ENCODE data around the gene CEP131.

CEP131 gene

DNA sequence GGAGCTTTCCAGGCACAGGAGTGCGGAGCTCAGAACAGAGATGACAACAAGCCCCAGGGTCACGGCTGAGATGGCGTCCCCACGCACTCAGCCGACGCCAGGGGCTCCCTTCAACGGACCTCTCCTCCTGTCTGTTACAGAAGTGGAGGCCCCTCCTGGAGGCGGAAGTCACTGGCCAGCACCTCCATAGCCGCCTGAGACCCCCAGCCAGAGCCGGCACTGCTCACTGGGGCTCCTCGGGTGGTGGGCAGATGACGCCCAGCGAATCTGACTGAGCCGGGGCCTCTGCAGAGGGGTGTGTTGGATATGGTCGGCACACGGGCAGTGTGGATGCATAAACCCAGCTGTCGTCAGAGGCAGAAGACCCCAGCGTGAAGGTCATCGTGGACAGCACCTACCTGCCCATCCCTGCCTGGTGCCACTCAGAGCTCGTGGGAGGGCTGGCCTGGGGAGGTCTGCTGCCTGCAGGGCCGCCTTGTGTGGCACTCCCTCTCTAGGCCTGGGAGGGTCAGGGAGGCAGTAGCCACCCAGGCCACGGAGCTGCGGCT lies 36.4 kb upstream of the CEP131 start:
- Histone ChIP-seq H3K27ac (ENCODE audit: low read depth, low read length) (no peak overlapping the region), H3K36me3 (ENCODE audit: insufficient read depth, low read length) (peaks cover 26% of the 10 kb centered on the region), H3K4me1 (ENCODE audit: insufficient read depth, low read length) (peaks cover 12% of the 10 kb centered on the region), H3K27me3 (ENCODE audit: control insufficient read depth in 1 of 2, insufficient read depth in 2 of 2, low read length in 2 of 2) (no peaks in the 10 kb centered on the region), H3K4me3 (ENCODE audit: low read depth in 1 of 2, low read length in 2 of 2) (no peak overlapping the region), H3K9ac (ENCODE audit: low read length) (no peak overlapping the region), H3K9me3 (ENCODE audit: low read length) (no peaks in the 10 kb centered on the region)

DNA sequence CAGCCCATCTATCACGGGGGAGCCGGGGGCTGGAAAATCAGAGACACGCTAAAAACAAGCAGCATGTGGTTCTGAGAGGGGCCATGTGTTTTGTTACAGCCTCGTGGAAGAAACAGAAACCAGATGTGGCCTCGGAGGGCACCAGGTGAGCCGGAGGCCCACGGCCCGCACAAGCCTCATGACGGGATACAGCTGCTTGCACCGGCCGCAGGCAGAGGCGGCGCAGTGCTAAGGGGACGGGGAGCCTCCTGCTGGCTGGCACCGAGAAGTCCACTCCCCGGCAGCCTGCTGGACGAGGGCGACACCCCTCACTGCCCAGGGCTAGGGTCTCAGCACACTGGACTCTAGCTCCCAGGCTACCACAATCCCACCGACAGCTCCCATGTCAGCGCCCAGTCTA lies 35.5 kb upstream of the CEP131 start:
- Histone ChIP-seq H3K27me3 (ENCODE audit: control insufficient read depth in 1 of 2, insufficient read depth in 2 of 2, low read length in 2 of 2) (no peaks in the 10 kb centered on the region), H3K4me1 (ENCODE audit: insufficient read depth, low read length) (peaks cover 12% of the 10 kb centered on the region), H3K9me3 (ENCODE audit: low read length) (no peaks in the 10 kb centered on the region), H3K36me3 (ENCODE audit: insufficient read depth, low read length) (peaks cover 18% of the 10 kb centered on the region), H3K27ac (ENCODE audit: low read depth, low read length) (no peak overlapping the region), H3K9ac (ENCODE audit: low read length) (no peak overlapping the region), H3K4me3 (ENCODE audit: low read depth in 1 of 2, low read length in 2 of 2) (no peak overlapping the region)

DNA sequence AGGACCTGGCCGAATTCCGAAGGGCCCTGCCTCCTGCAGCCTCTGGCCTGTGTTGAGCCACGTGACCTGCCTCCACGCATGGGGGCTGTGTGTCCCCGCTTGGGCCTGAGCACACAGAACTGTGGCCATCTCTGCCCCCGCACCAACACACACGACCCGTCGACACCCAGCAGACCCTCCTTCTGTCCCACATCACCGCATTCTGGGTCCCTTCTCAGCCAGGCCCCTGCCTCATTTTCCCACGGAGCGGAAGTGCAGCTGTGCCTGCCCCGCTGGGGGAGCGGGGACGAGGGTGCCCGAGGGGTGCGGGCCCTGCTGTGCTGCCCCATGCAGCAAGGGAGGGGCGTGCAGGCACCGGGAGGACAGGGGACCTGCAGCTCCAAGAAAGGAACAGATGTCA lies 34.8 kb upstream of the CEP131 start:
- Histone ChIP-seq H3K9me3 (ENCODE audit: low read length) (no peaks in the 10 kb centered on the region), H3K27ac (ENCODE audit: low read depth, low read length) (no peak overlapping the region), H3K4me3 (ENCODE audit: low read depth in 1 of 2, low read length in 2 of 2) (no peak overlapping the region), H3K27me3 (ENCODE audit: control insufficient read depth in 1 of 2, insufficient read depth in 2 of 2, low read length in 2 of 2) (no peaks in the 10 kb centered on the region), H3K36me3 (ENCODE audit: insufficient read depth, low read length) (peaks cover 21% of the 10 kb centered on the region), H3K9ac (ENCODE audit: low read length) (no peak overlapping the region), H3K4me1 (ENCODE audit: insufficient read depth, low read length) (peaks cover 12% of the 10 kb centered on the region)

DNA sequence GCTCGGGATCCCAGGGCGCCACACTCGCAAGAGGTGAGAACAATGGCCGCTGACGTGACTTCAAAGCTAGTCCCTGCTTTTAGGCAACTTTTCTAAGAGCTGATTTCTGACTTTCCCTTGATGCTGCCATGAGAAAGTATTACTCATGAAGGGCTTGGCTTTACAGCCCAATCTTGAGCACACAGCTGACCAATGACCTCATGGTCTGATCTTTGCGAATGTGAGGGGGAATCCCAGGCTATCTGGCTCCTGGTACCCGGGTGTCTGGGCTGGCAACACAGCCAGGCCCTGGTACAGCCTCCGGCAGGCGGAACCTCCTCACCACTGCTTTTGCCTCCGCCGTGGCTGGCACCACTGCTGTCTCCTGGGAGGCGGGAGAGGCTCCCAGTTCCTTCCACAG lies 33.9 kb upstream of the CEP131 start:
- peaks cover 12% of the 10 kb centered on the region for H3K4me1 ChIP-seq (ENCODE audit: insufficient read depth, low read length)
- H3K27me3 ChIP-seq (ENCODE audit: control insufficient read depth in 1 of 2, insufficient read depth in 2 of 2, low read length in 2 of 2): no peaks in the 10 kb centered on the region
- H3K4me3 ChIP-seq (ENCODE audit: low read depth in 1 of 2, low read length in 2 of 2): no peak overlapping the region
- H3K9me3 ChIP-seq (ENCODE audit: low read length): no peaks in the 10 kb centered on the region
- peaks cover 24% of the 10 kb centered on the region for H3K36me3 ChIP-seq (ENCODE audit: insufficient read depth, low read length)
- H3K27ac ChIP-seq (ENCODE audit: low read depth, low read length): no peak overlapping the region
- H3K9ac ChIP-seq (ENCODE audit: low read length): no peak overlapping the region

DNA sequence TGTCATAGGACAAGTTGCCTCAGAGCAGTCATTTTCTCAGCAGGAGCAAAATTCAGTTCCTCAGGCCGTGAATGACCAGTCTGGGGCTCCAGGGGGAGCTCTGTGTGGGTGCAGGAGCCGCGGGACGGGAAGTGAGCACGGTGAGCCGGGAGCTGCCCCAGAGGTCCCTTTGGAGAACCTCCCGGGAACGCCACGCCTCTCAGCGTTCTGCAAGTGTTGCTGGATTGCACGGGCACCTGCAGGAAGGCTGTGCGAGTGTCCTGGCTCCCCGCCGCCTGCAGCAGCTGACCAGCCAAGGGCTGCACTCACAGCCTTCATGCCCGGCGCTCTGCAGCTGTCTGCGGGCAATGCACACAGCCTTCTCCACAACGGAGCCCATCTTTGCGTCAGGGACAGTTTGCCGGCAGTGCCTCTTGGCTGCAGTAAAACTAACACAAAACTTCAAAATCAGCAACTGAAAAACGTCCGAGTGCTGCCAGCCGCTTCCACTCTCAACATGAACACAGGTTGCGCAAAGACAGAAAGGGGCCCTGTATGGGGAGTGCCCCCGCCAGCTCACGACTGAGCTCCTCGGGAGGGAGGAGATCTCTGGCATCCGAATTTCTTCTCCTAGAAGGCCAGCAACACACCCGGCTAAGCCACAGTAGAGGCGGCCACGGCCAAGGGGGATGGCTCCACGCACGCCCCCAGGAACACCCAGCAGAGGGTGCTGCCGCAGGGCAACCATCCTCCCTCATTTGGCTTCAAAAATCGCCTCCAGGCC lies 32.4 kb upstream of the CEP131 start:
- no peak overlapping the region for H3K9ac ChIP-seq (ENCODE audit: low read length)
- H3K27ac ChIP-seq (ENCODE audit: low read depth, low read length): peak overlapping the region; percentile 16
- no peaks in the 10 kb centered on the region for H3K27me3 ChIP-seq (ENCODE audit: control insufficient read depth in 1 of 2, insufficient read depth in 2 of 2, low read length in 2 of 2)
- H3K4me1 ChIP-seq (ENCODE audit: insufficient read depth, low read length): peaks cover 12% of the 10 kb centered on the region
- peak overlapping the region in 1 of 2 donors; percentile 7 for H3K4me3 ChIP-seq (ENCODE audit: low read depth in 1 of 2, low read length in 2 of 2)
- no peaks in the 10 kb centered on the region for H3K9me3 ChIP-seq (ENCODE audit: low read length)
- H3K36me3 ChIP-seq (ENCODE audit: insufficient read depth, low read length): peaks cover 28% of the 10 kb centered on the region

DNA sequence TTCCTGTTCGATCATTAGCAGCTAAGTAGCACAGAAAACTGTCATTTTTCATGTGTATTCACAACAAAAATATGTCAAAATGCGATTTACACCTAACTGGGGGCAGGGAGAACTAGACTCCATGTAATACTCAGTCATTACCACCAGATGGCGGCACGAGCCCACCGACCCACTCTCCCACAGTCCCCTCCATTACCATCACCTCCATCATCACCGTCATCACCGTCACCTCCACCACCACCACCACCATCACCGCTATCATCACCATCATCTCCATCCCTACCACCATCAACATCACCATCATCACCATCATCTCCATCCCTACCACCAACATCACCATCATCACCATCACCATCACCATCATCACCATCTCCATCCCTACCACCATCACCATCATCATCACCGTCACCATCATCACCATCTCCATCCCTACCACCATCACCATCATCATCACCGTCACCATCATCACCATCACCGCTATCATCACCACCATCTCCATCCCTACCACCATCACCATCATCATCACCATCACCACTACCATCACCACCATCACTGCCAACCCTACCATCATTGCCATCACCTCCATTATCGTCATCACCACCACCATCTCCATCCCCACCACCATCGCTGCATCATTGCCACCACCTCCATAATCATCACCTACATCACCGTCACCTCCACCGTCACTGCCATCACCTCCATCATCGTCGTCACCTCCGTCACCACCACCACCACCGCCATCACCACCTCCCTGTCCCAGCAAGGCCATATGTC lies 30.8 kb upstream of the CEP131 start:
- Histone ChIP-seq H3K36me3 (ENCODE audit: insufficient read depth, low read length) (peaks cover 27% of the 10 kb centered on the region), H3K9me3 (ENCODE audit: low read length) (no peaks in the 10 kb centered on the region), H3K4me3 (ENCODE audit: low read depth in 1 of 2, low read length in 2 of 2) (no peak overlapping the region), H3K27me3 (ENCODE audit: control insufficient read depth in 1 of 2, insufficient read depth in 2 of 2, low read length in 2 of 2) (no peaks in the 10 kb centered on the region), H3K9ac (ENCODE audit: low read length) (no peak overlapping the region), H3K27ac (ENCODE audit: low read depth, low read length) (no peak overlapping the region), H3K4me1 (ENCODE audit: insufficient read depth, low read length) (peaks cover 12% of the 10 kb centered on the region)

DNA sequence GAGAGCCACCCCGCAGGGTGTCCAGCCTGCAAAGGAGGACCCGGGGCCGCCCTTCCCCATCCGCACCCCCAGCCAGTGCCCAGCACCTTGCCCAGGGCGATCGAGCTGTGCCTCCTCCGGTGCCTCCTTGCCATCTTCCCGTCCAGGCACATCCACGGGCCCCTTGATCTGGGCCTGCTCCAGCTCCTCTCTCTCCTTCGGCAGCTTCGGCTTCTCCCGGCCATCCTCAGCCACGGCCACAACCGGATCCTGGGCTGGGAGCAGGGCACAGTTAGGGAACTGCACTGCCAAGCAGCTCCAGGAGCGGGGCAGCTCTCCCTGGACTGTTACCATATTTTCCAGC lies 30.2 kb upstream of the CEP131 start:
- Histone ChIP-seq H3K27me3 (ENCODE audit: control insufficient read depth in 1 of 2, insufficient read depth in 2 of 2, low read length in 2 of 2) (no peaks in the 10 kb centered on the region), H3K36me3 (ENCODE audit: insufficient read depth, low read length) (peaks cover 25% of the 10 kb centered on the region), H3K9me3 (ENCODE audit: low read length) (no peaks in the 10 kb centered on the region), H3K4me1 (ENCODE audit: insufficient read depth, low read length) (peaks cover 12% of the 10 kb centered on the region), H3K9ac (ENCODE audit: low read length) (no peak overlapping the region), H3K4me3 (ENCODE audit: low read depth in 1 of 2, low read length in 2 of 2) (no peak overlapping the region), H3K27ac (ENCODE audit: low read depth, low read length) (no peak overlapping the region)

DNA sequence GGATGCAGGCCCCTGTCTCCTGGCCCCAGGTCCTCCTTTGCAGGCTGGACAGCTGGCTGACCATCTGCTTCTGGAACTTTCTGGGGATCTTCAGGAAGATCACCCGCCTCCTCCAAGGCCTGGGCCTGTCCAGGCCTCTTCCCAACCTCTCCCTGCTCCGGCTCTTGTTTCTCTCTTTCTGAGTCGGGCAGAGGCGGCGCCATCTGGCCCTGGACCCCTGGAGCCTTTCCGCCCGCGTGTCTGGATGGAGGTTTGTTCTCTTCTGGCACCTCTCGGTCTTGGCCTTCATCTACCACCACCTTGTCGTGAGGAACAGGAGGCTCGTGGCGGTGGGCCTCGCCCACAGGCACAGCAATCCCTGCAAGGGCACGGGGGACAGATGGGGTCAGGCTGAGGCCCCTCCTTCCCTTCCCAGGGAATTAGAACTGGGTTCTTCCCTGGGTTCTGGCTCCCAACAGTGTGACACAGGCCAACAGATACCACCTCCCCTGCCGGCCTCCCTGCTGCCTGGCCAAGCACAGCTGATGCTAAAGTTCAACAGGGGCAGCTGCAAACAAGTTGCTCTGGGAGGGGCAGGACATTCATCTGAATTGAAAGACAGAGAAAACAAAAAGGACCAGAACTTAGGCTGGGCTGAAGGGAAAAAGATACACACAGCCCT lies 29.7 kb upstream of the CEP131 start:
- no peaks in the 10 kb centered on the region for H3K9me3 ChIP-seq (ENCODE audit: low read length)
- H3K27ac ChIP-seq (ENCODE audit: low read depth, low read length): no peak overlapping the region
- peaks cover 12% of the 10 kb centered on the region for H3K4me1 ChIP-seq (ENCODE audit: insufficient read depth, low read length)
- H3K27me3 ChIP-seq (ENCODE audit: control insufficient read depth in 1 of 2, insufficient read depth in 2 of 2, low read length in 2 of 2): no peaks in the 10 kb centered on the region
- no peak overlapping the region for H3K4me3 ChIP-seq (ENCODE audit: low read depth in 1 of 2, low read length in 2 of 2)
- H3K9ac ChIP-seq (ENCODE audit: low read length): no peak overlapping the region
- peaks cover 25% of the 10 kb centered on the region for H3K36me3 ChIP-seq (ENCODE audit: insufficient read depth, low read length)

DNA sequence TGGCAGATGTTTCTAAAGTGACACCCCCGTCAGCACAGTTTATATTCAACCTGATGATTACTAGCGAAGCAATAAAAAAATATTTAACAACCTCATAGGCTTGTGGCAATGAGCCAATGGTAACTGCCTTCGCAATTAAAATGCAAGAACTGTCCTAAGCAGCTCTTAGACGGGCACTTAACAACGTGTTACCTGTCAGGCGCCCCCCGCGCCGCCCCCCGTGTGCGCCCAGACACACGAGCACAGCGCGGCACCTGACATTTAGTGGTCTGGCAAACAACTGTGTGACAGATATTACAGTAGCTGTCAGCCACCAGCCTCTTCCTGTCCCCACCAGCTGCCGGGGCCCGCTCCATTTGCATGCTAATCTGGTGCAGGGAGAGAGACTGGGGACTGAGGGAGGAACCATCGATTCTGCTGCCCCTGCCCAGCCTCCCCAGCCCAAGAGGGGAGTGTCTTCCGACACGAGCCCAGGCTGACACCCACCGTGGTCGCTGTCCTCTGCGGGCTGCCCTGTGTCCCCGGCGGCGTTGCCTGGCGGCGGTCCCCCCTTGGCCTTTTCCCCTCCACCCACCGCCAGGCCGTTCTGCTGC lies 29.0 kb upstream of the CEP131 start:
- Histone ChIP-seq H3K27ac (ENCODE audit: low read depth, low read length) (no peak overlapping the region), H3K9ac (ENCODE audit: low read length) (no peak overlapping the region), H3K4me1 (ENCODE audit: insufficient read depth, low read length) (peaks cover 12% of the 10 kb centered on the region)

DNA sequence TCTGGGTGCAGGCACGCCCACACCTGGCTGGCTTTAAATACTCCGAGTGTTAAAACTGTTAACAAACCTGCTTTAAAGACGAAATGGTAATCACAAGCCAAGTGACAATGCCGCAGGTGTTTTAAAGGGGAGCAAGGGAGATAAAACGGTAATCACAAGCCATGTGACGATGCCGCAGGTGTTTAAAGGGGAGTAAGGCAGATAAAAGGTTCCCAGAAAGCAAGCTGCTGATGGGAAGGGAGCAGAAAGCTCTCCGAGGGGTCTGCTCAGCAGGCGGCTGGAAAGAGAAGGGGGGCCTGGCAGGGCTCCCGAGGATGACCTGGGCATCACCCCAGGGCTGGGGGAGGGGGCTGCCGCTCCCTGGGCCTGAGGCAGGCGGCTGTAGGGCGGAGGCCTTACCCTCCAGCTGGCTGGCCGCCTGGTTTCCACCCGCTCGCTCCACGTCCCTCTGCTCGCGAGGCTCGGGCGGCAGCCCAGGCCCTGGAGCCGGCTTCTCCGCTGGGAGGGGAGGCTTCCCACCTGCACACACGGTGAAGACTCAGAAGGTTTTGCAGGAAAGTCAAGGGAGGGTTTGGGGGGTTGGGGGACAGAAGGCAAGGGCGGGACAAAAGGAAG lies 28.4 kb upstream of the CEP131 start:
- Histone ChIP-seq H3K9ac (ENCODE audit: low read length) (no peak overlapping the region), H3K9me3 (ENCODE audit: low read length) (no peaks in the 10 kb centered on the region), H3K27ac (ENCODE audit: low read depth, low read length) (no peak overlapping the region), H3K4me1 (ENCODE audit: insufficient read depth, low read length) (peaks cover 12% of the 10 kb centered on the region), H3K27me3 (ENCODE audit: control insufficient read depth in 1 of 2, insufficient read depth in 2 of 2, low read length in 2 of 2) (no peaks in the 10 kb centered on the region), H3K36me3 (ENCODE audit: insufficient read depth, low read length) (peaks cover 25% of the 10 kb centered on the region), H3K4me3 (ENCODE audit: low read depth in 1 of 2, low read length in 2 of 2) (no peak overlapping the region)

More for the DNA sequence above, 29.0 kb upstream of the CEP131 start:
- H3K36me3 ChIP-seq (ENCODE audit: insufficient read depth, low read length): peaks cover 25% of the 10 kb centered on the region
- no peaks in the 10 kb centered on the region for H3K27me3 ChIP-seq (ENCODE audit: control insufficient read depth in 1 of 2, insufficient read depth in 2 of 2, low read length in 2 of 2)
- H3K9me3 ChIP-seq (ENCODE audit: low read length): no peaks in the 10 kb centered on the region
- no peak overlapping the region for H3K4me3 ChIP-seq (ENCODE audit: low read depth in 1 of 2, low read length in 2 of 2)

All from muscle layer of colon (tissue), 2 donors.